HEK293 (cell line): ENCODE results near the gene APOL3.

Experiments used
- CTCF ChIA-PET: fragments of 350-600 bp; formaldehyde crosslinking; extraction: SDS; loops from one replicate; lab custom pipeline; 2021; ENCODE audit warnings: antibody characterized with exemption; lab: Yijun Ruan, JAX
- POLR2A ChIA-PET: fragments of 300-600 bp; formaldehyde crosslinking; extraction: SDS; loops from one replicate; lab custom pipeline; 2020; ENCODE audit warnings: antibody characterized with exemption, inconsistent platforms; lab: Yijun Ruan, JAX
- H3K27ac ChIP-seq: fragments of 200-500 bp; sonication (Bioruptor generic); 2 replicates; pipeline ENCODE4 v1.5.1; 2014; ENCODE audit warnings: low read depth, low read length, control low read depth, inconsistent platforms; ENCODE audit errors: extremely low read depth
- H3K36me3 ChIP-seq, 2 experiments: fragments of 200-500 bp in 1 of 2; sonication (Bioruptor generic) in 1 of 2; 1 replicate in 1 of 2; 2 replicates in 1 of 2; pipeline ENCODE4 v1.5.1; 2014 to 2017; ENCODE audit warnings: inconsistent platforms in 2 of 2, low read length in 2 of 2; ENCODE audit not compliant: control insufficient read depth in 2 of 2, insufficient read depth in 1 of 2
- H3K4me1 ChIP-seq: fragments of 200-500 bp; sonication (Bioruptor generic); 2 replicates; pipeline ENCODE4 v1.5.1; 2014; ENCODE audit warnings: mild to moderate bottlenecking, low read length, inconsistent platforms; ENCODE audit not compliant: control insufficient read depth, insufficient read depth
- H3K4me3 ChIP-seq: 2 replicates; pipeline ENCODE4 v1.5.1; 2011; ENCODE audit warnings: low read depth, mild to moderate bottlenecking, control low read depth, low read length, moderate library complexity
- H3K9me3 ChIP-seq: fragments of 200-500 bp; sonication (Bioruptor generic); 2 replicates; pipeline ENCODE4 v1.5.1; 2014; ENCODE audit warnings: low read depth, low read length, inconsistent platforms; ENCODE audit not compliant: control insufficient read depth, insufficient read depth
- BCL11B ChIP-seq: fragments of 450-650 bp; formaldehyde crosslinking; IDR thresholded peaks from 2 replicates; pipeline ENCODE4 v1.5.1; 2016; ENCODE audit warnings: low read depth, missing biosample characterization, missing genetic modification characterization
- EGR2 ChIP-seq: fragments of 450-650 bp; formaldehyde crosslinking; IDR thresholded peaks from 2 replicates; pipeline ENCODE4 v1.5.1; 2016; ENCODE audit warnings: low read depth, missing biosample characterization, missing genetic modification characterization
- FEZF1 ChIP-seq: fragments of 450-650 bp; formaldehyde crosslinking; IDR thresholded peaks from 2 replicates; pipeline ENCODE4 v1.5.1; 2016; ENCODE audit warnings: missing biosample characterization, missing genetic modification characterization
- GLIS1 ChIP-seq: fragments of 450-650 bp; formaldehyde crosslinking; IDR thresholded peaks from 2 replicates; pipeline ENCODE4 v1.5.1; 2016; ENCODE audit warnings: missing biosample characterization, missing genetic modification characterization
- KLF10 ChIP-seq: fragments of 450-650 bp; IDR thresholded peaks from 2 replicates; pipeline ENCODE4 v1.5.1; 2018; ENCODE audit warnings: missing biosample characterization, mild to moderate bottlenecking, missing genetic modification characterization
- KLF17 ChIP-seq: fragments of 450-650 bp; formaldehyde crosslinking; IDR thresholded peaks from 2 replicates; pipeline ENCODE4 v1.5.1; 2016; ENCODE audit warnings: missing biosample characterization, missing genetic modification characterization
- KLF9 ChIP-seq: fragments of 450-650 bp; formaldehyde crosslinking; IDR thresholded peaks from 2 replicates; pipeline ENCODE4 v1.5.1; 2016; ENCODE audit warnings: missing biosample characterization, missing genetic modification characterization, low read depth
- SP3 ChIP-seq: fragments of 450-650 bp; formaldehyde crosslinking; IDR thresholded peaks from 2 replicates; pipeline ENCODE4 v1.5.1; 2016; ENCODE audit warnings: missing biosample characterization, missing genetic modification characterization
- ZBTB8A ChIP-seq: fragments of 450-650 bp; formaldehyde crosslinking; IDR thresholded peaks from 2 replicates; pipeline ENCODE4 v1.5.1; 2016; ENCODE audit warnings: missing biosample characterization, missing genetic modification characterization
- ZFP41 ChIP-seq: fragments of 450-650 bp; formaldehyde crosslinking; IDR thresholded peaks from 2 replicates; pipeline ENCODE4 v1.5.1; 2016; ENCODE audit warnings: missing biosample characterization, missing genetic modification characterization, borderline replicate concordance
- ZNF10 ChIP-seq: fragments of 450-650 bp; formaldehyde crosslinking; IDR thresholded peaks from 2 replicates; pipeline ENCODE4 v1.5.1; 2017; ENCODE audit warnings: missing biosample characterization, missing genetic modification characterization
- ZNF121 ChIP-seq: fragments of 450-650 bp; formaldehyde crosslinking; IDR thresholded peaks from 2 replicates; pipeline ENCODE4 v1.5.1; 2016; ENCODE audit warnings: missing biosample characterization, missing genetic modification characterization
- ZNF157 ChIP-seq: fragments of 450-650 bp; formaldehyde crosslinking; IDR thresholded peaks from 2 replicates; pipeline ENCODE4 v1.5.1; 2016; ENCODE audit warnings: missing biosample characterization, missing genetic modification characterization
- ZNF16 ChIP-seq: fragments of 450-650 bp; formaldehyde crosslinking; IDR thresholded peaks from 2 replicates; pipeline ENCODE4 v1.5.1; 2016; ENCODE audit warnings: low read depth, missing biosample characterization, missing genetic modification characterization
- ZNF169 ChIP-seq: fragments of 450-650 bp; formaldehyde crosslinking; IDR thresholded peaks from 2 replicates; pipeline ENCODE4 v1.5.1; 2016; ENCODE audit warnings: missing biosample characterization, missing genetic modification characterization
- ZNF24 ChIP-seq: fragments of 450-650 bp; formaldehyde crosslinking; IDR thresholded peaks from 2 replicates; pipeline ENCODE4 v1.5.1; 2016; ENCODE audit warnings: missing biosample characterization, missing genetic modification characterization
- ZNF324 ChIP-seq: fragments of 450-650 bp; formaldehyde crosslinking; IDR thresholded peaks from 2 replicates; pipeline ENCODE4 v1.5.1; 2016; ENCODE audit warnings: missing biosample characterization, missing genetic modification characterization
- ZNF398 ChIP-seq: fragments of 450-650 bp; formaldehyde crosslinking; IDR thresholded peaks from 2 replicates; pipeline ENCODE4 v1.5.1; 2017; ENCODE audit warnings: missing biosample characterization, missing genetic modification characterization
- ZNF404 ChIP-seq: fragments of 450-650 bp; formaldehyde crosslinking; IDR thresholded peaks from 2 replicates; pipeline ENCODE4 v1.5.1; 2017; ENCODE audit warnings: missing biosample characterization, missing genetic modification characterization
- ZNF558 ChIP-seq: fragments of 450-650 bp; formaldehyde crosslinking; IDR thresholded peaks from 2 replicates; pipeline ENCODE4 v1.5.1; 2016; ENCODE audit warnings: missing biosample characterization, missing genetic modification characterization
- ZNF561 ChIP-seq: fragments of 450-650 bp; IDR thresholded peaks from 2 replicates; pipeline ENCODE4 v1.5.1; 2018; ENCODE audit warnings: missing biosample characterization, missing genetic modification characterization, borderline replicate concordance
- ZNF596 ChIP-seq: fragments of 450-650 bp; IDR thresholded peaks from 2 replicates; pipeline ENCODE4 v1.5.0; 2018; ENCODE audit warnings: missing biosample characterization, mild to moderate bottlenecking, missing genetic modification characterization, moderate library complexity
- ZNF621 ChIP-seq: fragments of 450-650 bp; formaldehyde crosslinking; IDR thresholded peaks from 2 replicates; pipeline ENCODE4 v1.5.1; 2017; ENCODE audit warnings: missing biosample characterization, missing genetic modification characterization
- ZNF837 ChIP-seq: fragments of 450-650 bp; formaldehyde crosslinking; IDR thresholded peaks from 2 replicates; pipeline ENCODE4 v1.5.1; 2016; ENCODE audit warnings: missing biosample characterization, missing genetic modification characterization
- TF ChIP-seq, protein P1 (sequence below): fragments of 450-650 bp; IDR thresholded peaks from 2 replicates; pipeline ENCODE4 v1.5.1; 2018; ENCODE audit warnings: missing biosample characterization, missing genetic modification characterization
- TF ChIP-seq, protein P2 (sequence below): fragments of 450-650 bp; formaldehyde crosslinking; IDR thresholded peaks from 2 replicates; pipeline ENCODE4 v1.5.1; 2016; ENCODE audit warnings: missing biosample characterization, missing genetic modification characterization
- TF ChIP-seq, protein P3 (sequence below): fragments of 450-650 bp; formaldehyde crosslinking; IDR thresholded peaks from 2 replicates; pipeline ENCODE4 v1.5.1; 2016; ENCODE audit warnings: missing biosample characterization, missing genetic modification characterization, low read depth
- TF ChIP-seq, protein P4 (sequence below): fragments of 450-650 bp; formaldehyde crosslinking; optimal IDR thresholded peaks from 2 replicates; pipeline ENCODE3; 2016; ENCODE audit warnings: missing biosample characterization, mild to moderate bottlenecking, missing genetic modification characterization

Gene APOL3

GRCh38 chr22:36147196-36147791 lies 13.3 kb downstream of the APOL3 start:
- no peak overlapping the region for H3K4me3 ChIP-seq
- H3K9me3 ChIP-seq, result no peaks in the 10 kb centered on the region
- H3K27ac ChIP-seq, result no peak overlapping the region
- H3K36me3 ChIP-seq, result no peaks in the 10 kb centered on the region
- ChIA-PET POLR2A (no interaction called here), CTCF (interaction anchor here (7.7 kb wide), 1 partner anchor 33 kb away, joined by 63 read pairs; no protein-coding TSS in a partner anchor)
- TF ChIP-seq ZNF121, result no peak
- TF ChIP-seq, protein P1, sequence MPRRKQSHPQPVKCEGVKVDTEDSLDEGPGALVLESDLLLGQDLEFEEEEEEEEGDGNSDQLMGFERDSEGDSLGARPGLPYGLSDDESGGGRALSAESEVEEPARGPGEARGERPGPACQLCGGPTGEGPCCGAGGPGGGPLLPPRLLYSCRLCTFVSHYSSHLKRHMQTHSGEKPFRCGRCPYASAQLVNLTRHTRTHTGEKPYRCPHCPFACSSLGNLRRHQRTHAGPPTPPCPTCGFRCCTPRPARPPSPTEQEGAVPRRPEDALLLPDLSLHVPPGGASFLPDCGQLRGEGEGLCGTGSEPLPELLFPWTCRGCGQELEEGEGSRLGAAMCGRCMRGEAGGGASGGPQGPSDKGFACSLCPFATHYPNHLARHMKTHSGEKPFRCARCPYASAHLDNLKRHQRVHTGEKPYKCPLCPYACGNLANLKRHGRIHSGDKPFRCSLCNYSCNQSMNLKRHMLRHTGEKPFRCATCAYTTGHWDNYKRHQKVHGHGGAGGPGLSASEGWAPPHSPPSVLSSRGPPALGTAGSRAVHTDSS (tag by site-specific recombination), result no peak
- TF ChIP-seq ZNF24 (tag by site-specific recombination), result no peak
- TF ChIP-seq ZNF324 (tag by site-specific recombination), result no peak
- TF ChIP-seq ZNF837, result no peak
- no peak for TF ChIP-seq ZNF596 (tag by site-specific recombination)
- TF ChIP-seq SP3 (tag by site-specific recombination), result no peak
- no peak for TF ChIP-seq ZNF404 (tag by site-specific recombination)
- TF ChIP-seq, protein P2, sequence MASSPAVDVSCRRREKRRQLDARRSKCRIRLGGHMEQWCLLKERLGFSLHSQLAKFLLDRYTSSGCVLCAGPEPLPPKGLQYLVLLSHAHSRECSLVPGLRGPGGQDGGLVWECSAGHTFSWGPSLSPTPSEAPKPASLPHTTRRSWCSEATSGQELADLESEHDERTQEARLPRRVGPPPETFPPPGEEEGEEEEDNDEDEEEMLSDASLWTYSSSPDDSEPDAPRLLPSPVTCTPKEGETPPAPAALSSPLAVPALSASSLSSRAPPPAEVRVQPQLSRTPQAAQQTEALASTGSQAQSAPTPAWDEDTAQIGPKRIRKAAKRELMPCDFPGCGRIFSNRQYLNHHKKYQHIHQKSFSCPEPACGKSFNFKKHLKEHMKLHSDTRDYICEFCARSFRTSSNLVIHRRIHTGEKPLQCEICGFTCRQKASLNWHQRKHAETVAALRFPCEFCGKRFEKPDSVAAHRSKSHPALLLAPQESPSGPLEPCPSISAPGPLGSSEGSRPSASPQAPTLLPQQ, result no peak
- TF ChIP-seq FEZF1, result no peak
- TF ChIP-seq BCL11B (tag by site-specific recombination), result no peak
- TF ChIP-seq KLF10 (tag by site-specific recombination), result no peak
- no peak for TF ChIP-seq ZNF621 (tag by site-specific recombination)
- TF ChIP-seq ZNF169 (tag by site-specific recombination), result no peak
- TF ChIP-seq ZNF157 (tag by site-specific recombination), result no peak
- no peak for TF ChIP-seq ZFP41 (tag by site-specific recombination)
- H3K4me1 ChIP-seq, result no peaks in the 10 kb centered on the region

GRCh38 chr22:36145881-36146280 lies 14.7 kb downstream of the APOL3 start:
- CTCF ChIA-PET, result interaction anchor here (0.6 to 7.7 kb wide), 9 partner anchors 9 to 795 kb away, joined by 3 to 63 read pairs (median 3); no protein-coding TSS in a partner anchor
- no peak for TF ChIP-seq ZBTB8A (tag by site-specific recombination)
- no peak for TF ChIP-seq ZNF561 (tag by site-specific recombination)
- no peak for TF ChIP-seq KLF17 (tag by site-specific recombination)
- TF ChIP-seq SP3 (tag by site-specific recombination), result no peak
- TF ChIP-seq ZNF398, result 0 out of 2 replicates have a peak, but pooled peaks have one; percentile 52
- no peak for TF ChIP-seq ZNF558 (tag by site-specific recombination)
- TF ChIP-seq KLF9, result no peak
- TF ChIP-seq, protein P3, sequence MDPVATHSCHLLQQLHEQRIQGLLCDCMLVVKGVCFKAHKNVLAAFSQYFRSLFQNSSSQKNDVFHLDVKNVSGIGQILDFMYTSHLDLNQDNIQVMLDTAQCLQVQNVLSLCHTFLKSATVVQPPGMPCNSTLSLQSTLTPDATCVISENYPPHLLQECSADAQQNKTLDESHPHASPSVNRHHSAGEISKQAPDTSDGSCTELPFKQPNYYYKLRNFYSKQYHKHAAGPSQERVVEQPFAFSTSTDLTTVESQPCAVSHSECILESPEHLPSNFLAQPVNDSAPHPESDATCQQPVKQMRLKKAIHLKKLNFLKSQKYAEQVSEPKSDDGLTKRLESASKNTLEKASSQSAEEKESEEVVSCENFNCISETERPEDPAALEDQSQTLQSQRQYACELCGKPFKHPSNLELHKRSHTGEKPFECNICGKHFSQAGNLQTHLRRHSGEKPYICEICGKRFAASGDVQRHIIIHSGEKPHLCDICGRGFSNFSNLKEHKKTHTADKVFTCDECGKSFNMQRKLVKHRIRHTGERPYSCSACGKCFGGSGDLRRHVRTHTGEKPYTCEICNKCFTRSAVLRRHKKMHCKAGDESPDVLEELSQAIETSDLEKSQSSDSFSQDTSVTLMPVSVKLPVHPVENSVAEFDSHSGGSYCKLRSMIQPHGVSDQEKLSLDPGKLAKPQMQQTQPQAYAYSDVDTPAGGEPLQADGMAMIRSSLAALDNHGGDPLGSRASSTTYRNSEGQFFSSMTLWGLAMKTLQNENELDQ (tag by site-specific recombination), result no peak
- no peak for TF ChIP-seq ZNF10 (tag by site-specific recombination)
- TF ChIP-seq GLIS1 (tag by site-specific recombination), result peak; percentile 83
- TF ChIP-seq, protein P4, sequence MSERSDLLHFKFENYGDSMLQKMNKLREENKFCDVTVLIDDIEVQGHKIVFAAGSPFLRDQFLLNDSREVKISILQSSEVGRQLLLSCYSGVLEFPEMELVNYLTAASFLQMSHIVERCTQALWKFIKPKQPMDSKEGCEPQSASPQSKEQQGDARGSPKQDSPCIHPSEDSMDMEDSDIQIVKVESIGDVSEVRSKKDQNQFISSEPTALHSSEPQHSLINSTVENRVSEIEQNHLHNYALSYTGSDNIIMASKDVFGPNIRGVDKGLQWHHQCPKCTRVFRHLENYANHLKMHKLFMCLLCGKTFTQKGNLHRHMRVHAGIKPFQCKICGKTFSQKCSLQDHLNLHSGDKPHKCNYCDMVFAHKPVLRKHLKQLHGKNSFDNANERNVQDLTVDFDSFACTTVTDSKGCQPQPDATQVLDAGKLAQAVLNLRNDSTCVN (tag by site-specific recombination), result no peak
- TF ChIP-seq EGR2 (tag by site-specific recombination), result peak; percentile 39
- no peak for TF ChIP-seq ZNF16 (tag by site-specific recombination)

More at GRCh38 chr22:36145881-36146280, 14.7 kb downstream of the APOL3 start:
- Histone ChIP-seq H3K27ac (no peak overlapping the region), H3K4me3 (no peak overlapping the region), H3K4me1 (no peaks in the 10 kb centered on the region), H3K9me3 (no peaks in the 10 kb centered on the region), H3K36me3 (no peaks in the 10 kb centered on the region)
- POLR2A ChIA-PET, result no interaction called here
